GM18951 (cell line): ENCODE measurements around the gene WARS2.

Experiments used
- POLR2A ChIP-seq: IDR thresholded peaks from 4 replicates; pipeline ENCODE4 v1.6.1; 2011; ENCODE audit warnings: mild to moderate bottlenecking; ENCODE audit not compliant: insufficient read length, insufficient read depth; ENCODE audit errors: extremely low read depth
- in situ Hi-C: fragments of 300-500 bp; cut with MboI; formaldehyde crosslinking; loops from one replicate; pipeline ENCODE4 v1.12.0; 2022; ENCODE audit warnings: low sequenced_read_pairs, mixed read lengths, inconsistent platforms; ENCODE audit not compliant: unreplicated experiment

Gene WARS2

GRCh38 chr1:119001181-119002027, 139.0 kb downstream of the WARS2 start:
- no peak for TF ChIP-seq POLR2A
- in situ Hi-C loops: no loop called here

DNA sequence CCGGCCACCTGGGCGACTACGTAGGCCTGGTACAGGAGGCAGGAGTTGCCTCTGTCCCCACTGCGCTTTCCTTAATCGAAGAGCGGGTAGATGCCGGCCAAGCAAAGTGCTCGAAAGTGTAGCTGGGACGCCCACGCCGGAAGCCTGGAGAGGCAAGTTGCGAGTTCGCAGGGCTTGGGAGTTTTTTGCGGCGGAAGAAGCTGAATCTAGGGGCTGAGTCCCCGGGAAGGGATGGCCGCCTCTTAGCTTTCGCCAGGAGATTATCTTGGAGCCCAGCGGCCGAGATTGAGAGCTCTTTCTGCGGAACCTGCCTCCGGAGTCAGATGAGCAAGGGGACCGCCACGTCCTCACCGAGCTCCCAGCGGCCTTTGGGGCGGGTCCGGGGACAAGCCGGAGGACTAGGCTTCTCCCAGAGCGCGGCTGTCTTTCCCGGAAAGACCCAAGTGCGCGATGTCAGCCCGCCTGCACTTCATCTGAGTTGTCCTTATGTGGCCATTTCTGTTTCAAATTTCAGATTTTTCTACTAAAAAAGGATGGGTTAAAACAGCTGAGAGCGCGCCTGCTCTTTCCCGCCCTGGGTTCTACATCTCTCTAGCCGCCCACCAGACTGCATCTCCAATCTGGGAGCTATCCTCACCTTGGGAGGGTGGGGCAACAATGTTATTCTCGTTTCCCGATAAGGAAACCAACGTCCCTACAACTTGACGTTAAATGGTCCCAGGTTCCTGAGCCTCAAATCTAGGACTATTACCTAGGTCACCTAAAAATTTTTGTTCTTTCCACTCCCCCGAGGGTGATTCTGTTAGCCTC, 139.9 kb downstream of the WARS2 start:
- TF ChIP-seq POLR2A: no peak
- in situ Hi-C loops: no loop called here

DNA sequence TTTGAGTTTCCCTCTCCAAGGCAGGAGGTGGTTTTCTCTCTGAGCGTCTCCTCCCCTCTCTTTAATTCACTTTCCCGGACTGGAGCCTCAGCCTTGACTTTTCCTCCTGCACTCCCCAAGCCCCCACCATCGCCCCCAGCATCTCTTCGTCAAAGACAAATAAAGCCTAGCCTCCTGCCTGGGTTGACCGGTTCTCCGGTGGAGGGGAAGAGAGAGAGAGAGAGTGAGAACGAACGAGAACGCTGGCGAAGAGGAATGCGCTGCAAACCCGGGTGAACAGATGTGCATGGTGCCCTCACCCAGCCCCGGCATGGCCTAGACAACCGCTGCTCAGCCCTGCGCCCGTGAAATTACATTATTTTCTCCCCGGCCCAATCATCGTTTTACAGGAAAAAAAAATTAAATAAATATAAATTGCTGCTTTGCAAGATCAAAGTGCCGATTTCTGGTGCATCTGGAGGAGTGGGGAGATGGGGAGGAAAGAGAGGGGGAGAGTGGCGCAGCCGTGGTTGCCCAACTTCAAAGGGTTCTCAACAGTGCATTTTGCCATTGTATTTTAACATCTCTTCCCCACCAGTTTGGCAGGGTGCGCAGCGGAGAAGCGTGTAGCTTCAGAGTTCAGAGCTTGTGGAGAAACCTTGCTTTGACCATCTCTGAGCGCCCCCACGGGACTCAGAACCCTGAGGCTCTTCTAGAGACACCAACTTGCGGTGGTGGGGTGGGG, 140.9 kb downstream of the WARS2 start:
- in situ Hi-C loops: no loop called here
- TF ChIP-seq POLR2A: no peak

- in situ Hi-C loops: no loop called here
- TF ChIP-seq POLR2A: no peak
These were observed 142.3 kb downstream of the WARS2 start for GRCh38 chr1:118998171-118998570.

- in situ Hi-C loops: no loop called here
- no peak for TF ChIP-seq POLR2A
These were observed 143.2 kb downstream of the WARS2 start for GRCh38 chr1:118997225-118997624.

DNA sequence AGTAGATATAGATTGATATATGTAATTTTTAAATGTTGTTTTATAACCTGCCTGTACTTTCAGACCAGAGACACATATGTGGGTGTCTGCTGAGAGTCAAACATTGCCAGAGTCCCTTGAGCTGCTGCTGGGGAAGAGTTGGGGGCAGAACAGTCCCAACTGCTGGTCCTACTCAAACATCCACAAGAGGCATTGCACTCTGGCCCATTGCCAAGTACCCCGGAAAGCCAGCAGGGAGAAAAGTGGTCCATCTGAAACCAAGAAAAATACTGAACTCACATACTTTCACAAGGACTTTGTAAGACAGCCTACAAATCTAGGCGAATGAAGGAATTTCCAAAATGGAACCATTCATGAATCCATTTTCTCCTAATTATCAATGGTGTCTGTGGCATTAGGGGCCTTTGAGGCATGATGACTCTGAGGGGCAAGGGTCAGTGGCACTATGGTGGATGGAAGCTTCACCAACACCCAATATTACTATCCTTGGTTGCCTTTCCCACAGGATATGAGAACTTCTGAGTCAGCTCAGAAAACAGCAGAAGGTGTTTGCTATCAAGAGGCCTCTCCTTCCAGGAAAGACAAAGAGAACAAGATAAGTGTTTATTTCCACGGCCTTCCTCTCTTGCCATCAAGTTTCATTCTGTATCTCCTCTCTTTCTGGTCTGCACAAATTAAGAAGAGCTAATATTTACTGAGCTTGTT, 145.0 kb downstream of the WARS2 start:
- in situ Hi-C loops: no loop called here
- no peak for TF ChIP-seq POLR2A

GRCh38 chr1:118993700-118994026, 146.8 kb downstream of the WARS2 start:
- in situ Hi-C loops: no loop called here

GRCh38 chr1:118992868-118993699, 147.4 kb downstream of the WARS2 start:
- no peak for TF ChIP-seq POLR2A
- in situ Hi-C loops: no loop called here

More at GRCh38 chr1:118993700-118994026, 146.8 kb downstream of the WARS2 start:
- no peak for TF ChIP-seq POLR2A

DNA sequence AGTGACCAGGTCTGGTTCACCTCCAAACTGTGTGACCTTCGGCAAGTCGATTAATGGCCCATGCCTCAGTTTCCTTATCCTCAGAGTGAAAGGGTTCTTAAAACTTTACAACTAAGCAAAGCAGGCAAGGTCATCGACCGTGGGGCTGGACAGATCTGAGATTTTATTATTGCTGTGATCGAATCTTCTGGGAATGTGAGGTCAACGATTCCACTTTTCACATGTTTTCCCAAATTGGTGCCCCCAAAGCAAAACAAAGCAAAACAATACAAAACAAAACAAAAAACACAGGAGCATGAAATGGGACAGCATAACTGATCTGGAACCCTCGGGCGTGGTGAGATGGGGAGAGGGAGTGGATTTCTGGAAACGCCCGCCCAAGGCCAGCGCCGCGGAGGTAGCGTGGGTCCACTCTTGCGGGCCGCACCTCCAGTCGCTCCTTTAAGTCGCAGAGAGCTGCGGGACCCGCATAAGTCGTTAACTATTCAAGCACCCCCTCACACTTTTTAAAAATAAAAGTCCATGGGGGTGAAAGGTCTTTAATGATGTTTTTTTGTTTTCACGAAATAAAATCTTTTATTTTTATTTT, 148.1 kb downstream of the WARS2 start:
- no peak for TF ChIP-seq POLR2A
- in situ Hi-C loops: no loop called here

GRCh38 chr1:118991448-118991847, 149.0 kb downstream of the WARS2 start:
- in situ Hi-C loops: no loop called here
- no peak for TF ChIP-seq POLR2A

DNA sequence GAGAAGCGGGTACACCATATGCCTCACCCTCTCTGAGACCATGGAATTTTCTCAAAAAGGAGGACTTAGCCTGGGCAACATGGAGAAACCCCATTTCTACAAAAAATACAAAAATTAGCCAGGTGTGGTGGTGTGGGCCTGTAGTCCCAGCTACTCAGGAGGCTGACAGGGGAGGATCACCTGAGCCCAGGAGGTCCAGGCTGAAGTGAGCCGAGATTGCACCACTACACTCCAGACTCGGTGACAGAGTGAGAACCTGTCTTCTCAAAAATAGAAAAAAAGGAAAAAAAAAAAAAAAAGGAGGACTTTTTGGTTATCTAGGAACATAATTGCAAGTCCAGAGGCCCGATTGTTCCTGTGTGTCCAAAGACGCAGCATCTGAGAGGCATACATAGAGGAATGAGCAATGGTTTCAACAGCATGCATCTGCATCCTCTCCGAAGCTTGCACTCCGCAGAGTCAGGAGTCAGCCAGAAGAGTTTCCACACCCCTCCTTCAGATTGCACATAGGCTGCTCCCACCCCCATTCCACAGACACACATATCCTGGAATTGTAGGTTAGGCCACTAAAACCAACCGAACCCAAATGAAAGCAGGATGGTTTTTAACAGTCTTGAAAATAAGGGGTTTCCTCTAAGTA, 149.8 kb downstream of the WARS2 start:
- in situ Hi-C loops: no loop called here

DNA sequence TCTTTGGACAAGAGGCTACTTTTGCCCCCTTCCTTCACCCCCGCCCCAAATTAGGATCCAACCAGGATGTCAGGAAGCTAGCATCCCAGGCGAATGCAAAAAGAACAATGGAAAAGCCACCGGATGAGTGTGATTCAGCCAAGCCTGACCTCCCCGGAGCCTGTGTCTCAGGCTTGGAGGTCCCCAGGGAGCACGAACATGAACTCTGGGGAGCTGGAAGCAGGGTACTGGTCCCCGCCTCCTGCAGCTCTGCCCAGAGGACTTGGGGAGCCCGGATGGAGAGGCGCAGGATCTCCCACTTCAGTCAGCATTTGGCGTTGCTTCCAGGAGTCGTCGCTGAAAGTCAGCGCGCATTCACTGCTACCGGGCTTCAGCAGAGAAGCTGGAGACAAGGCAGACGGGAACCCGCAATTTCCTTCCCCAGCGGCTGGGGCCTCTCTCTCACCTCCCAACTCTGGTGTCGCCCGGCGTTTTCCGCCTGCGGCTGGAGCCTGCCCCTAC, 150.5 kb downstream of the WARS2 start:
- in situ Hi-C loops: no loop called here
- TF ChIP-seq POLR2A: peak; percentile 24

More for the DNA sequence above, 149.8 kb downstream of the WARS2 start:
- TF ChIP-seq POLR2A: no peak
